GM21737 (cell line): ENCODE measurements around the gene BEST1.
"Not testable (repeated sequence)": the region's sequence is repeated elsewhere in the genome, so short reads cannot be mapped to it uniquely, and the experiment has no call there.

Experiments
- ATAC-seq: cut with Tn5 transposase; IDR thresholded peaks from one replicate; pipeline ENCODE4 v1.9.1; 2021; ENCODE audit warnings: mild to moderate bottlenecking, moderate library complexity; ENCODE audit not compliant: unreplicated experiment

Gene BEST1

DNA sequence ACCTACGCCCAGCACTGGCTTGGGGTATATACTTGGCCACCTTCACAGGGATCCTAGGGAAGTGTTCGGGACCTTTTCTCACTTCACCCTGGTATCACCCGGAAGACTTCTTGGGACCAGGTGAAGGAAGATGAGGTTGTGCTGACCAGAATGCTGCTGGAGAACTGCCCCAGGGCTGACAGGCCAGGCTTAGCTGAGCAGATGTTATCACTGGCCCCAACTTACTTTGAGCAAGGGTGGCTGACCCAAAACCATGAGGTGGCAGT is 12.8 kb downstream of the BEST1 start:
- ATAC-seq: no peak

DNA sequence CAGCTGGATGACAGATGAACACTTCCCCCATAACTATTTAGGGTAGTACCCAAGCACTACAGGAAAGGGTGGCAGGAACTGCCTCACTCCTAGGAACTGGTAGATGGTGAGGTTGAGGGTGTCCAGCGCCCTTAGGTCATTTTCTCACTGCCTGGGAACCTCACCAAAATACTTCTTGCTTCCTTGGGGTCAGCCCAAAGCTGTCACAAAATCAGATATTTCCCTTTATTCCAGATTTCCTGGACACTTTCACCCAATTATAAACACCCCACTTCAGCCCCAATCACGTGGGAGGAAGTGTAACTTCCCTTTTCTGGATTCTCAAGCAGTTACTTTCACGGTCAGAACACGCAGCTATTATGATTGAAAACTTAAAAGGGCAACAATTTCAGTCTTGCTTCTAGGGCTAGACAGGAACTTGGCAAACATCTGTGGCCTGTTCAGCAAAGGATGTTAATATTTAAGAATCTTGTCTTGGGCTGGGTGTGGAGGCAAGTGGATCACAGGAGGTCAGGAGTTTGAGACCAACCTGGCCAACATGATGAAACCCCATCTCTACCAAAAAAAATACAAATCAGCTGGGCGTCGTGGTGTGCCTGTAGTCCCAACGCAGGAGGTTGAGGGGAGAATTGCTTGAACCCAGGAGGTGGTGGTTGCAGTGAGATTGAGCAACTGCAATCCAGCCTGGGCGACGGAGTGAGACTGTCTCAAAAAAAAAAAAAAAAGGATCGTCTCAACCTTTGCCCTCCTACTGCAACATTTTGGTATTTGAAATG is 13.3 kb downstream of the BEST1 start:
- ATAC-seq: no peak

DNA sequence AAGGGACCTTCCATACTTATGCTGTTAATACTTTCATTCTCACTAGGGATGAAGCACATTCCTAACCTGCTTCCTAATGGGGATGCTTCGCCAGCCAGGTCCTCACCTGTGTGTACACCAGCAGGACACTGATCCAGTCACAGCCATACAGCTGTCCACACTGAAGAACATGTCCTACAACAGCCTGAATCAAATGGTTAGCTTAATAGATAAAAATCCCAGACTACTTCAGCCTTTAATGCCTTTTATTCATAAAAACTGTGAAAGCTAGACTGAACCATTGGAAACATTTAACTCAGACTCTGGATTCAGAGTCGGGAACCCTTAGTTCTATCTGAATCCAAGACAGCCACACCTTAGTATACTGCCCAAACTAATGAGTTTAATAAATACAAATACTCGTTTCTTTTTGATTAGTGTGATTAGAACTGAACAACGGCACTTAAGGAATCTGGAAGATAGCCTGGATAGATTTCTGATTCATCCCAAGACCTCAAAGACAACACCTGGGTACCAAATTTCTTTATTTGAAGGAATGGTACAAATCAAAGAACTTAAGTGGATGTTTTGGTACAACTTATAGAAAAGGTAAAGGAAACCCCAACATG is 14.0 kb downstream of the BEST1 start:
- no peak for ATAC-seq

DNA sequence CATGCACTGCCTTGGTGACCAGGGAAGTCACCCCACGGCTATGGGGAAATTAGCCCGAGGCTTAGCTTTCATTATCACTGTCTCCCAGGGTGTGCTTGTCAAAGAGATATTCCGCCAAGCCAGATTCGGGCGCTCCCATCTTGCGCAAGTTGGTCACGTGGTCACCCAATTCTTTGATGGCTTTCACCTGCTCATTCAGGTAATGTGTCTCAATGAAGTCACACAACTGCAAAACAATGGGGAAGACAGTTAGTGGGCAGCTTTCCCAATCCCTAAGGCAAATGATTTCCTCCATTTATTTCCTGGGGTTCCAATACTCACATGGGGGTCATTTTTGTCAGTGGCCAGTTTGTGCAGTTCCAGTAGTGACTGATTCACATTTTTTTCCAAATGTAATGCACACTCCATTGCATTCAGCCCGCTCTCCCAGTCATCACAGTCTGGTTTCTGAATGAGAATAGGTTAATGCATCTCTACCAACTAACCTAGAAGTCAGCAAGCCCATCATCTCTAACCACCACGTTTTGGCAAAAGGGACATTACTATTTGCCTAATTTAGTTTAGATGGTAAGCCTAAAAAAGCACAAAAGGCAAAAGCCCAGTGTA is 14.6 kb downstream of the BEST1 start:
- ATAC-seq: not testable (repeated sequence)

DNA sequence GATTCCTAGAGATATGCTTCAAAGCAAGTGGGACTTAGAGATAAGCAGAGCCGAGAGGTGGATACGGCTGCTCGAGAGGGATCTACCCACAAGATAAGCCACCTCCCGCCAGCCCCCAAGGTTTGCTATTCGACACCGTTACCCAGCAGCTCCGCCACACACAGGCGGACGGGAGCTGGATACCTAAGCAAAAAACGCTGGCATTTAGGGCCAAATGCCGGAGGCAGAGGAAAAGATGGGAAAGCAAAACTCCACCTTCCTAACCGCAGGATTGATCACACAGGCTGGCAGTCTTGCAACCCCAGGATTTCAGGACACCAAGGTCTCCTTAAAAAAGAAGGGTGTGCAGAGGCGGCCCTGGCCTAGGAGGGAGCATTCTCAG is 16.6 kb downstream of the BEST1 start:
- no peak for ATAC-seq

DNA sequence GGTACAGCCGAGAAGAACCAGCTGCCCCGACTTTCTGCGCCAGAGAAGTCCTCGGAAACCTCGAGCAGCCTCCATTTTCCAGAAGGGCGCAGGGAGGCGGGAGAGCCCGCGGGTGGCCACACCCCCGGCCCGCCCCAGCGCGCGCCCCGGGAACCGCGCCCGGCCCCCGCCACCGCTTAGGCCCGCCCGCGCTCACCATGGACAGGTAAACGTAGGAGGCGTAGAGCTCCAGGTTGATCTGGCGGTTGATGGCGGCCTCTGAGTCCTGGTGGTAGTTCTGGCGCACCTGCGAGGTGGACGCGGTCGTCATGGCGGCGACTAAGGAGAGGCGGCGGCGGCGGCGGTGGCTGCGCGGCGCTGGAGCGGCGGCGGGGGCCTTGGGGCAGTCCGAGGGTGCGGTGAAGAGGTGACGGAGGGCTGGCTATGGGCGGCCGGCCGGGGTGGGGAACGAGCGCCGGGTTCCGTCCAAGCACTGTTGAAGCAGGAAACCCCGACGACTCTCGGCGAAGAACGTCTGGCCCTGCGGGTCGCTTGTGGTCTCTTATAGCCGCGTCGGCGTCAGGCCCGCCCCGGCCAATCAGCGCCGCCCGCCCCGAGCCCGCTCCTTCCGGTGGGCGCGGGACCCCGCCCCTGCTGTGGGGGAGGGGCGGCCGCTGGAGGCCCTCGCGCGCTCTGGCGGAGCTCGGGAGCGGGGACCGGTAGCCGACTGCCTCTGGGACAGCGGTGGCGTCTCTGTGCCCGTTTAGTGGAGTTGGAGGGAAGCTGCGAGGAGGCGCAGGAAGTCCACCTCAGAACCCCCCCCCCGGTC is 17.2 kb downstream of the BEST1 start, which contains the start of gene FTH1:
TSS of gene FTH1 (minus strand) at position 519 of the 808 bp plus-strand sequence. CDS start at position 310, 209 bp downstream.
- peak; percentile 49 for ATAC-seq

DNA sequence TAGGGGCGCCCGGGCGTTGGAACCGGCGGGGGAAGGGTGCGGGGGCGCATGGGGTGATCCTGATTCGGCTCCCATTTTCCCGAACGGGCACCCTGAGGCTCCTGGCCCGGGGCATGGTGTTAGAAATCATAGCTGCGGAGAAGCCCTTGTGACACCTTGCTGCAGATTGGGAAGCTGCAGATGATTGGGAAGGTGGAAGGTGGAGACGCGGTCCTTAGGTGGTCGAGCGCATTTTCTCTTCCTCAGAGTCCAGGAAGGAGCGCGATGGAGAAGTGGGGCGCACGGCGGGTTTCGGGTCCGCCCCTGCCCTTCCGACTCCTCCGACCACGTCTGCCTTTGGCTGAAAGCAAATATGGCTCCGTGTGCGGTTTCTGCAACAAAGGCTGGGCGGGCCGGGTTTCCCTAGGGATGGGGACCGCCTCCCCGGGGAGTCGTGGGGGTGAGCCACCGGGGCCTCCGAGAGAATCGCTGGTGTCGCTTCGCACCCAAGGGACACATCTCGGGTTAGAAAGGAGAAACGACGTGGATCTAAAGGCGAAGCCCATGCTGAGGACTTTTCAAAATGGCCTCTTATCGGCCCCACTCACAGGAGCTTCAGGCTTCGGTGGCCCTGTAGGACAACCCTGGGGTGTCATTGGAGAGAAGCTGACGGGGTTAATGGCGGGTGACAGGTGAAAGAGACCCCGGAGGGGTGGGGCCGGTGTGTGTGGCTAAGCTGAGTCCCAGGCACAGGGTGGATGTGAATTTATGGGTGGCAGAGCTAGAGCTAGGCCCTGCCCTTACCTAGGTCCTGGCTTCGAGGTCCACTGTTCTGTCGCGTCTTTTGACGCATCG is 18.0 kb downstream of the BEST1 start:
- peak; percentile 28 for ATAC-seq

DNA sequence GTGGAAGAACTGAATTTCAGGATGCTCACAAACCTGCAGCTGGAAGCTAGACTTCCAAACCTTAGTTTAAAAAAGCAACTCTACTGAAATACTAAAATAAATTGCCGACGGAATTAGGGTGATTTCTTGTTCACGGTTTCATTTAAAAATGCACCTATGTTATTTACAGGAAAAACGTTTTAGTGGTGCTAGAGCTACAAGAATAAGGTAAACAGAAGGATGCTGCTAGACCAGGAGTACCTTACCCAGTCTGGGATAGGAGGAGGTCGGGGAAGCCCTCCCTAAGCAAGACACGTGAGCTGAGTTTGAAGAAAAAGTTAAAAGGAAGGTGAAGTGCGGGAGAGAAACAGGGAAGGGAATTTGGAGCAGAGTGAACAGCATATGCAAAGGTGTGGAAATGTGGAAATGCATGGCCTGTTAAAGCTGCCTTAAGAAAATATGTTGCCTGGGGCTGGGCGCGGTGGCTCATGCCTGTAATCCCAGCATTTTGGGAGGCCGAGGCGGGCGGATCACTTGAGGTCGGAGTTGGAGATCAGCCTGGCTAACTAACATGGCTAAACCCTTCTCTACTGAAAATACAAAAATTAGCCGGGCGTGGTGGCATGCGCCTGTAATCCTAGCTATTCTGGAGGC is 18.7 kb downstream of the BEST1 start:
- ATAC-seq: no peak

DNA sequence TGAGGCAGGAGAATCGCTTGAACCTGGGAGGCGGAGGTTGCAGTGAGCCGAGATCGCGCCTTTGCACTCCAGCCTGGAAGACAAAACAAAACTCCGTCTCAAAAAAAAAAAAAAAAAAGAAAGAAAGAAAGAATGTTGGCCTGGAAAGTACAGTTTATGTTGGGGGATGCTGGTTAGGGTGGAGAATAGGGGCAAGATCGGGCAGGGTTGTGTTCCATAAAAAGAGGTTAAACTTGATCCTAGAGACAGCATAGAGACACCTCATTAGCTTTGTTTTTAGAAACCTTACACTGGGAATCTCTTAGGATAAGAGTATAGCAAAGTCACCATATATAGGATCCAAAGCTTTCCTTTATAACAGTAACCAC is 19.2 kb downstream of the BEST1 start:
- ATAC-seq: no peak

DNA sequence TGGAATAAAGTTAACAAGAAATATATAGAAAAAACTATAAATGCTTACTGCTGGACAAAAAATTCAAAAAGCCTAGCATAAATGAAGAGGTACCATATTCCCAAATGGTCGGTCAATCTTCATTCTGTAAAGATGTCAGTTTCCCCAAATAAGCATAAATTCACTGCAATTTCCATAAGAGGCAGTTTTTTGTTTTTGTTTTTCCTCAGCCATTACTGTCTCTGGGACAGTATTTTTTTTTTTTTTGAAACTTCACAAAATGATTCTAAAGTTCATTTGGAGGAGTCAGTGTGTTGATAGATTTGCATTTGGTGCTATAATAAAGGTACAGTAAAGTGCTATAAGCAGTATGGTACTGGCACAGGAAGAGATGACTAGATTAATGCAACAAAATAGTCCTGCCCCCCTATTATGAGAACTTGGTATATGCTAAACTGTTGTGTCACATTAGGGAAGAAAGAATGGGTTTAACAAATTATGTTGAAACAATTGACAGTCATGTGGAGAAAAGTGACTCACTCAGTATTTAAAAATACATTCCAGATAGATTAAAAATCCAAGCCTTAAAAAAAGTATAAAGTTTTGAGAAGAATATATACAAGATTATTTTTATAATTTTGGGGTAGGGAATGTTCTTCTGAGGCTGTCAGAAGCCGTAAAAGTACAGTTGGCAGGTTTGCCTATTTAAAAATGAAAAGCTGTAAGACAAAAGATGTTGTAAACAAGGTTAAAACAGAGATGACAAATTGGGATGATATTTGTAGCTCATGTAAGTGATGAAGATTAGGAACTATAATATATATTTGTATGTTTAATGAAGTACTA is 19.9 kb downstream of the BEST1 start:
- ATAC-seq: no peak

GRCh38 chr11:61971248-61972111 is 21.3 kb downstream of the BEST1 start:
- no peak for ATAC-seq

- no peak for ATAC-seq
Measured at GRCh38 chr11:61972112-61972671, 22.0 kb downstream of the BEST1 start.

DNA sequence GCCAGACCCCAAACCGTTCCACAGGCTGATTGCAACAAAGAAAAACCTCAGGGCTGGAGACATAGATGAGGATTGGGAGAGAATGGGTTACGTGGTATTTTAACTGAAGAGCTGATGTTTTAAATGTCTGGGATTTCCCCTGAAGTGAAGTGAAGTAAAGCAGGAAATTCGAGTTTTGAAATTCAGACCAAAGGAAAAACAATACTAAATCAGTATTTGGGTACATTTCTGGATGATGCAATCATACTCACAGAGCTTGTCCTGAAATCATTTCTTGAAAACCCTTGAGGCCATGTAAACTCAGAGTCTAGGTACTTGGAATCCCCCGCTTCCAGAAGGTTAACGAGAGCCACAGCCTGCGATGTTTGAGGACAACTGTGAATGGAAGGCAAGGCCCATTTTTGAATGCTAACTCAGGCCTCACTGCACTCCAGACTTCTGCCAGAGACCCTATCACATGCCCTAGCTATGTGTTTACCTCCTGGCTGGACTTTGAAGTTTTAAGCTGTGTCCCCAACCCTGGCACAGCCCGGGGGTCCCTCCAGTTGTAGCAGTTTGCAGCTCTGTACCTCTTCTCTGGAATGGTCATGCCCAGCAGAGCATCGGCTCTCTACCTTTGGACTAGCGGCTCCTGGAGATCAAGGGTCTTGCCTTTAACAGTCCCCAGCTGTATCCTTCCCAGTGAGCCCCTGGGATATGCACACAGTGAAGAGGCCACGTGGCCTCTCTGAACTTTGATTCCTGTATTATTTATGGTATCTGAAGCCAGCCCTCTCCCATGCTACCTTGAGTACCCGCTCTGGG is 22.7 kb downstream of the BEST1 start:
- ATAC-seq: no peak

- no peak for ATAC-seq
Measured at GRCh38 chr11:61973476-61974162, 23.5 kb downstream of the BEST1 start.

- ATAC-seq: no peak
Measured at GRCh38 chr11:61974766-61975631, 24.8 kb downstream of the BEST1 start.
